Keratinocyte (primary cell): Measurements from ENCODE around the gene SEMA3C.

Source experiments
- CTCF ChIP-seq, 3 experiments: IDR thresholded peaks in 1 of 3; conservative IDR thresholded peaks in 1 of 3; optimal IDR thresholded peaks in 1 of 3; 2 replicates in 2 of 3; 3 replicates in 1 of 3; pipeline versions ENCODE3 to v1.5.1; 2011; ENCODE audit warnings: low read length in 3 of 3, mild to moderate bottlenecking in 3 of 3, moderate library complexity in 2 of 3, control low read depth in 1 of 3, inconsistent platforms in 1 of 3; ENCODE audit not compliant: insufficient read depth in 2 of 3; ENCODE audit errors: extremely low read depth in 1 of 3
- EZH2 ChIP-seq: IDR thresholded peaks from one replicate; pipeline ENCODE4 v1.6.1; 2012; ENCODE audit warnings: inconsistent platforms, mild to moderate bottlenecking, low read length, moderate library complexity

- TF ChIP-seq CTCF (optimal IDR thresholded peaks at IDR 0.05 in 1 of 3, IDR thresholded peaks at IDR 0.05 in 1 of 3, conservative IDR thresholded peaks at IDR 0.05 in 1 of 3; ENCODE audit: extremely low read depth in 1 of 3, insufficient read depth in 2 of 3, low read length in 3 of 3) (no peak), EZH2 (no peak)
These were observed 102.0 kb downstream of the SEMA3C start for GRCh38 chr7:80816806-80817205.
